ENCODE results near the gene NECTIN4.

DNA sequence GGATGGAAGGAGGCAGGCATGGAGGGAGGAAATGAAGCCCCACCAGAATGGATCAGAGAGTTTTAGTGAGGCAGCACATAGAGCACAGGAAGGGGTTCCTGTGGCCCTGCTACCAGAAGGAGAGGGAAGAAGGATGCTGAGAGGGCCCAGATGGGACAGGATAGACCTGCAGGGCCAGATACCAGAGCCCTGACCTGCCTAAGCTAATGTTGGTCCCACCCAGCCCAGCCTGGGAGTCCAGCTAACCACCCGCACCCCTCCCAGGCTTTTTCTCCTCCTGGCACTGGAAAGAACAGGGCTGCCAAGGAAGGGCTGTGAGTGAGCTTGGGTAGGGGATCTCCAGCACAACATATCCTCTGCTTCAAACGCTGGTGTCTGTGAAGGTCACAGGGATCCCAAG, 6.9 kb downstream of the NECTIN4 start:
- no peak for TF ChIP-seq POLR2A (IDR thresholded peaks at IDR 0.05)
- TF ChIP-seq, protein P1, sequence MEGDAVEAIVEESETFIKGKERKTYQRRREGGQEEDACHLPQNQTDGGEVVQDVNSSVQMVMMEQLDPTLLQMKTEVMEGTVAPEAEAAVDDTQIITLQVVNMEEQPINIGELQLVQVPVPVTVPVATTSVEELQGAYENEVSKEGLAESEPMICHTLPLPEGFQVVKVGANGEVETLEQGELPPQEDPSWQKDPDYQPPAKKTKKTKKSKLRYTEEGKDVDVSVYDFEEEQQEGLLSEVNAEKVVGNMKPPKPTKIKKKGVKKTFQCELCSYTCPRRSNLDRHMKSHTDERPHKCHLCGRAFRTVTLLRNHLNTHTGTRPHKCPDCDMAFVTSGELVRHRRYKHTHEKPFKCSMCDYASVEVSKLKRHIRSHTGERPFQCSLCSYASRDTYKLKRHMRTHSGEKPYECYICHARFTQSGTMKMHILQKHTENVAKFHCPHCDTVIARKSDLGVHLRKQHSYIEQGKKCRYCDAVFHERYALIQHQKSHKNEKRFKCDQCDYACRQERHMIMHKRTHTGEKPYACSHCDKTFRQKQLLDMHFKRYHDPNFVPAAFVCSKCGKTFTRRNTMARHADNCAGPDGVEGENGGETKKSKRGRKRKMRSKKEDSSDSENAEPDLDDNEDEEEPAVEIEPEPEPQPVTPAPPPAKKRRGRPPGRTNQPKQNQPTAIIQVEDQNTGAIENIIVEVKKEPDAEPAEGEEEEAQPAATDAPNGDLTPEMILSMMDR (IDR thresholded peaks at IDR 0.05) = no peak

Measured in esophagus squamous epithelium (tissue), 4 donors.